GM19023 (cell line): ENCODE data around the gene PAX7.
"Not testable (repeated sequence)": the region's sequence is repeated elsewhere in the genome, so short reads cannot be mapped to it uniquely, and the experiment has no call there.

Experiments used
- ATAC-seq: cut with Tn5 transposase; IDR thresholded peaks from one replicate; pipeline ENCODE4 v1.9.1; 2021; ENCODE audit warnings: mild to moderate bottlenecking, moderate library complexity; ENCODE audit not compliant: unreplicated experiment

Gene PAX7

DNA sequence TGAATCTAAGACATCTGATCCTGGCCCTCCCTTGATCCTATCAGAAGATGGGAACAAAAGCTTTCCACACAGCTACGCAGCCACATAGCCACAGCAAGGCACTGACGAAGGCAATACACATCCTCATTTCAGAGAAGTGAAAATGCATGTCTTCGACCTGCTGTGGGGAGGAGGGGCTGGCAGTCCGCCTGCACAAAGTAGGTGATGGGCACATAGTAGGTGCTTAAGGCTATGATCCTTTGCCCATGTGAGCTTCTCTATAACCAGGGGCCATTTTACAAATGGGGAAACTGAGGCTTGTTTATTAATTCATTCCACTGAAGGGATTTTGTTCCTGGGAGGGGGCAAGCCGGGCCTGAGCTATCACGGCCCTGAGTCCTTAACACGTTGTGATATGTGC is 94.2 kb downstream of the PAX7 start:
- no peak for ATAC-seq

DNA sequence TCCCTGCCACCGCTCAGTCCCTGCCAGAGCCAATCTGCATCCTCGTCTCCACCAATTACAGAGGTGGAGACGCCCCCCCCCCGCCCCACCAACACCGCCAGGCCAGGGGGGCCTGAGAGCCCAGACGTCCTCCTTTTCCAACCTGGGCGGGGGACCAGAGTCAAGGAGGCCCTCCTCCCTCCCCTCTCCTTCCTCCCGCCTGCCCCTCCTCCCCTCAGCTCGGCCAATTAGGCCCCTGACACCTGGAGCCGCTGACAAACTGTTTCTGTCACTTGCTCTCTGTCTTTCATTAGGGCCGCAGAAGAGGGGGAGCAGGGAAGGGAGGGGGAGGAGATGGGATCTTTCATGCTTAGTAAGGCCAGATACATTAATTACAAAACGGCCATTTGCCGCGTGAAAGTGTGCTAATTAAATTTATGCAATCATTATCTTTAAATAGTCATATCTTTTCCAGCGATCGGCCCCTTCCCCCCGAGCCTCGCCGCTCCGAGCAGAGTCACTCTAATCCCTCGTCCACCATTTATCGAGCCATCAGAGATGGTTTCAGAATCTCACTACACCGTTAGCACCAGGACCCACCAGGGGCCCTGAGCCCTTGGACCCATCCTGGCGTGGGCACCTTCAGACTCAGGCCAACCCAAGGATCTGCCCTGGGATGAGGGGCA is 94.7 kb downstream of the PAX7 start:
- ATAC-seq = no peak

DNA sequence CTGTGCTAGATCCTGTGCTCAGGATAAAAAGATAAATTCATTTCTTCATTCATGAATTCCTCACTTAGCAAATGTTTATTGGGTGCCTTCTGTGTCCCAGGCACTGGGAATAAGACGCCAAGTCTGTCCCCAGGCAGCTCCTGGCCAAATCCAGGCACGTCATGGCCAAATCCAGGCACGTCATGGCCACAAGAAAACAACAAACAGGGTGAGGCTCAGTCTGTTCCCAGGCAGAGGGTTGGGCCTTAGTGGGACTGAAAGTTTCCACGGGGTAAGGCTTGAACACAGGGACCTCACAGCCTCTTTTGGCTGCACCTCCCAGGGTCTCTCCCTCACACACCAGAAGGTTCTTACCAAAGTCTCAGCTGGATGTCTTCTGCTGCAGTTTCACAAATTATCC is 95.7 kb downstream of the PAX7 start:
- ATAC-seq = no peak

DNA sequence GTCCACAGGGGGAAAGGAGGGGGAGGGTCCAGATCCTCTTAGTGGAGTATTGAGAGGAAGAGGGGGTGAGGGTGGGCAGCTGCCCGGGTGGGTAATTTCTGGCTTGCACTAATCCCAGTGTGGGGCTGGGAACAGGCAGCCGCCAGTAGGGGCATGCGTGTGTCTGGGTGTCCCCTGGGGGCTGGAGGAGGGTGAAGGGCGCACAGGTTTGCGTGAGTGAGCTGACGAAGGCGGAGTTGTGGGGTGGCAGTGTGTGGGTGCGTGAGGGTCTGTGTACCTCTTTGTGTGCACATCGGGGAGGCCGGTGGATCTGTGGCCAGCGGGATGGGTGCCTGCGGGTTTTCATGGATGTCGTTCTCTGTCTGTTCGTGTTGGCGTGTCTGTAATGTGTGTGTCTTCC is 97.3 kb downstream of the PAX7 start:
- no peak for ATAC-seq

DNA sequence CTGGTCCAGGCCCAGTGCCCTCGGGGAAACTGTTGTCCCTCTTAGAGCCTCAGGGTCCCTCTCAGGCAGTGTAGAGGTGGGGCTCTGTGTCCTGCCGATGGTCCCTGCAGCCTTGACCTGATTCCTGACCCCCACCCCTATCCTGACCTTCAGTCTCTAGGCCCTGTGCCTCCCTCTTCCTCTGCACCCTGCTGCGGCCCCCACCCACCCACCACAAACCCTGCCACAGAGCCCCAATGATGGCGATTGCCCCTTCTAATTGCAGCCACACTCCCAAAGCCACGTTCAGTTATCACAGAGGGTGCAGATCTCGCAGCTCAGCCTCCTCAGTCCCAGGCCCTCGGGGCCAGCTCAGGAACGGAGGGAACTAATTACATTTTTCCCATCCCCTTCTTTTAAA is 99.7 kb downstream of the PAX7 start:
- no peak for ATAC-seq

DNA sequence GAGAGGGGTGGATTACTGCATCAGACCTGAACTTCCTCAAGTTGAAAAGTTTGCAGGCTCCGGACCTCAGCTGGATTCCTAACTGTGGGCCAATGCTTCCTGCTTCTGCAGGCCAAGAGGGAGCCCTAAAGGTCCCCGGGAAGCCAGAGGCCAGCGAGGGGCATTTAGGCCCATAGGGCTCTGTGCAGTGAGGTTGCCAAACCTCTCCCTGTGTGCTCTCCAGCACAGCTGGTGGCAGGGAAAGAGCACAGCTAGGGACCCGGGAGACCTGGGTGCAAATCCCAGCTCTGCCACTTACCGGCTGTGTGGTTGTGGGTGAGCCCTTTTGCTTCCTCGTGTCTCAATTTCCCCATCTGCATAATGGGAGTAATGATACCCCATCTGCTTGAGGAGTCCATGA is 100.5 kb downstream of the PAX7 start:
- no peak for ATAC-seq

DNA sequence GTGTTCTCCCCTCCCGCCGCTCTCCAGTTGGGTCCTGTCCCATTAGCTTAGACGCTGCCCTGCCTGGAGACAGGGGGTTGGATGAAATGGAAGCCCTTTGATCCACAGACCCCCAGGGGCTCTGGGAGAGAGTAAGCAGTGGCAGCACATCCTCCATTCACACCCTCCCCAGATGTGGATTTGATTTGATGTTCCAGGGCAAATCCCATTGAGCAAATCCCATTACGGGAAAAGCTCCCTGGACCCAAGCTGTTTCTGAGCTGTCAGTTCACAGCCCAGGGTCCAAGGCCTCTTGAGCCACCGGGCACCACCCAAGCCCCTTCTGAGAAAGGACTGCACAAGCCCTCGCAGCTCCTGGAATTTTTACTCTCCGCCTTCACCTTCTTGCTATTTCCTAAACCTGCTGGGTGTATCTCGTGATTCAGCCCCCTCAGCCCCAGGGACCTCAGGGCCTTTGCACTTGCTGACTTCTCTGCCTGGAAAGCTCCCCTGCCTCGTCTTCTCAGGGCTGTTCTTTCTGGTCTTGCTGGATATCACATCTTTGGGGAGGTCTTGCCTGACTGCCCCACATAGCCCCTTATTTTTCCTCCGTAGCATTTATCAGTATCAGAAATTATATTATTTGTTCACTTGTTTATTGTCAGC is 101.1 kb downstream of the PAX7 start:
- no peak for ATAC-seq

DNA sequence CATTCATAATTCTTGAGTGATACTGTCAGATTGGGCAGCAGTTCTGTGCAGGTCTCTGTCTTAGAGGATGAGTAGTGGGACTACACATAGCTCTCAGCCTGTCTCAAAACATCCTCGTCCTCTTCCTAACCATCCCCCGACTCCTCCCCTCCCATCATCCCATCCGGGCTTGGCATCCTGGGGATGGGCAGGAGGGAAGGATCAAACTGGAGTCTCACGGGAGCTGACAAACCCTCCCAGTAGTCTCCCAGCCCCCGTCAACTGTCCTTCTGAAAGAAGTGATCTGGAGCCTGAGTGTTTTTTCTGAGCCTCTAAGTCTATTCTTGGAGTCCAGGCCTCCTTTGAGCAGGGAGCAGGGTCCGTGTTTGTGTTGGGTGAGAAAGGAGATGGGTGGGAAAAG is 102.0 kb downstream of the PAX7 start:
- no peak for ATAC-seq

DNA sequence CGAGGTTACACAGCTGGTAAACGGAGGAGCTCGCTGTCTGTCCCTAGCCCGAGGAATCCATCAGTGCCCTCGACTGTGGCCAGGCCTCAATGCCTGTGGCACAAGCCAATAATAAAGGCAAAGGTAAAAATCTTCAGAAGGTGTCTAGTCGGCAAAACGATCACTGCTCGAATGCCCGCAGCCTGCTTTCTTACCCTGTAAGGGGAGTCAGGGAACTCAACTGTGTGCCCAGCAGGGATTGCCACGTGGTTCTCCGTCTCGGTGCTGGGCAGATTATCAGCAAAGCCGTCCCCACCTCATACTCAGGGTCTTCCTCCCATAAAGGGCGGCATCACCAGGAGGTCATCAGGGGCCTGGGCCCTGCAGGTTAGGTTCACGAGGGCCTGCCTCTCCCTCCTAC is 103.4 kb downstream of the PAX7 start:
- no peak for ATAC-seq

DNA sequence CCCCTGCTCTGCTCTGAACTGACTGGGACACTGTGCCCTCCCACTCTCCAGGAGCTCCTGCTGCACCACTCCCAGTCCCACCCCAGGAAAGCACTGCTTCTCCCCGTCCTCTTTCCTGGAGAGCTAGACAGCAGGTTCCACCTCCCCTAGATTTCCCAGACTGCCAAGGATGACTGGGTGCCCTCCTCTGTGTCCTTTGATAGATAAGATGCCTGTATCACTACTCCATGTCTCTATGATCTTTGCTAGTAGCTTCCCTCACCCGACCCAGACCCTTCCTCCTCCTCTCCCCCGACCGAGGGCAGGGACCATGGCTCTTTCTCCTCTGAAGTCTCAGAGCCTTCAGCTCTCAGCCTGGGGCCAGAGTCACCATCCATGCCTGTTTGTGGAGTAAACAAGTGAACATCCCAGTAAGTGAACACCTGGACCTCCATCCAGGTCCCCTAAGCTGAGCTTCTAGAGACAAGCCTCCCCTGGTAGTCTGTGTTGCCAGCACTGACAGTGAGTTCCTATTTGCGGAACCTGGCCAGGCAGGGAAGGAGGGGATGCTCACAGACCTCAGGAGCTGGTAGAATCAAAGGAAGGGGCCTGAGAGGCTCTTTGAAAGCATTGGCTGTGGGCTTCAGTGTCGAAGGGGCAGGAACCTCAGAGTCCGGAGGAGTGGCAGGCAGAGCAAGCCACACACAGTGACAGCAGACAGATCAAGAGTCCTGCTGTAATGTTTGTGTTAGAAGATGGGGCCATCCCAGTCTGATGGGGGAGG is 104.0 kb downstream of the PAX7 start:
- no peak for ATAC-seq

DNA sequence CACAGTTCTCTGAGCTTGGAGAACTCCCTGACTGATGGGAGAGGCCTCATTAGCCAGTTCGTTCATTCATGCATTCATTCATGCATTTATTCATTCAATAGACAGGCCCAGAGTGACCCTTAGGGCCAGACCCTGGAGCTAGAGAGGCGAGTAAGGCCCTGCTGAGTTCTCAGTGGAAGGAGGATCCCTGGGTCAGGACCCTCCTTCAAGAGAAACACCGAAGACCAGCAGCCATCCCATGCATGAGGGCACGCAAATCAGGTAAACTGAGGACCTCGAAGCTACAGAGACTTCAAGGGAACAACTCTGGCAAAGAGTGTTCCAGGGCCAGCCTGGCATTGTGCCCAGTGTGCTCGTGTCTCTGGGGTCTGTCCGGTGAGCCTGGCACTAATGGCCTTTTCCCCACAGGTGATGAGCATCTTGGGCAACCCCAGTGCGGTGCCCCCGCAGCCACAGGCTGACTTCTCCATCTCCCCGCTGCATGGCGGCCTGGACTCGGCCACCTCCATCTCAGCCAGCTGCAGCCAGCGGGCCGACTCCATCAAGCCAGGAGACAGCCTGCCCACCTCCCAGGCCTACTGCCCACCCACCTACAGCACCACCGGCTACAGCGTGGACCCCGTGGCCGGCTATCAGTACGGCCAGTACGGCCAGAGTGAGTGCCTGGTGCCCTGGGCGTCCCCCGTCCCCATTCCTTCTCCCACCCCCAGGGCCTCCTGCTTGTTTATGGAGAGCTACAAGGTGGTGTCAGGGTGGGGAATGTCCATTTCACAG is 104.8 kb downstream of the PAX7 start:
- no peak for ATAC-seq

DNA sequence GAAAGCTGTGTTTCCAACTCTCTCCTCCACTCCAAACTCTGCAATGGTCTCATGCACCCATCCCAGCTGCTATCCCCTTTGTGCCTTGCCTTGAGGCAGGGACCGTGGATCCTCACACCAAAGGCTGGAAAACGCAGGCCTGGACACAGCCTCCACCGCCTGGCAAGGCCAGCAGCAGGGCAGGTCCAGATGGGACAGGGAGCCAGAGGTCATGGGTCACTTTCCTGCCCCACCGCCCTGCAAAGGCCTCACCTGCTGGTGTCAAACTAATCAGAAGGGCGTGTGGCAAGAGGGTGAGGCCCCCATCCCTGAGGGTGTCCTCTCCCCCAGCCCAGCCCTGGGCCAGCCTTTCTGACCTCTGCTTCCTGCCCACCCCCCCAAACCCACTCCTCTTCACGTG is 106.3 kb downstream of the PAX7 start:
- ATAC-seq = no peak

DNA sequence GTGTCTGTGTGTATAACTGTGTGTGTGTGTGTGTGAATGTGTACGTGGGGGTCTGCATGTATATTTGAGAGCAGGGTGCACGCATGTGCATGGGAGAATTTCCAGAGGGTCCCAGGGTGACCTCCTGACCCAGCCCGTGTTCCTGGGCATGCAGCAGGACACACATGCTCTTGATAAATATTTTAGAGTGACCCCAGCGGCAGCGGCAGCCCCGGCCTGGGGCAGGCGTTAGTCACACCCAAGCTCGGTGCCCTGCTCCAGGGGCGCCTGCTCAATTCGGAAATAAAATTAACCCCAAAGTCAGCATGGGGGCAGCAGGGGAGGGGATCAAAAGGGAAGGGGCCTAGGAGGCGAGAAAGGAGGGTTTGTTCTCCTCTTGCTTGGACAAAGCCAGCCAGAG is 107.5 kb downstream of the PAX7 start:
- no peak for ATAC-seq

DNA sequence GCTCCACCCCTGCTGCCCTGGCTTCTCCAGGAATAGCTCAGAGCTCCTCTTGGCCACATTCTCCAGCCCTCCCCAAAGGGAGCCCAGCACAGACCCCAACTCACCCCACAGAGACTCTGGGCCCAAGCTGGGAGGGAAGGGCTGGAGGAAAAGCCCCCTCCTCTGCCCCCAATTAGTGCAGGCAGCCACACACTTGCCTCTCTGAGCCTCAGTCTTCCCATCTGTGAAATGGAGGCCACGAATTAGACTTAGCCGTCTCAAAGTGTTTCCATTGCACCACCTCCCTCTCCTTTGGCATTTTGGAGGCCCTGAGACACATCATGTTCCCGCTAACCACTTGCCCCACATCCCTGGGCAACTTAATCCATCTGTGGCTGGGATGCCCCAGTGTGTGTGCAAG is 108.0 kb downstream of the PAX7 start:
- ATAC-seq = no peak

DNA sequence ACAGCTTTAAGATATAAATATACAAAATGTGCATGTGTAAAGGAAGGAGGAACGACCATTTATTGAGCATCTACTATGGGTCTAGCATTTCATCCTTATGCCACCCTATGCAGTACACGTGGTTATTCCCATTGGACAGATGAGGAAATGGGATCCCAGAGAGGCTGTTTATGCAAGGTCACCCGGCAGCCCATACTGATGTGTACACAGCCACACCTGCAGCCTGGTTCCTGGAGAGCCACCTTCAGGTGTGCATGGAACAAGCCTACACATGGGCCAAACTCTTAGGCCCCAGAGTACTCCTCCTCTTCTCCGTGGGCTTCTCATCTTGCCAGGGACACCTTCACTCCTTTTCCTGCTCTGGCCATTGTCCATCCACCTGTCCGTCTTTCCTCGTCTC is 108.8 kb downstream of the PAX7 start:
- no peak for ATAC-seq

DNA sequence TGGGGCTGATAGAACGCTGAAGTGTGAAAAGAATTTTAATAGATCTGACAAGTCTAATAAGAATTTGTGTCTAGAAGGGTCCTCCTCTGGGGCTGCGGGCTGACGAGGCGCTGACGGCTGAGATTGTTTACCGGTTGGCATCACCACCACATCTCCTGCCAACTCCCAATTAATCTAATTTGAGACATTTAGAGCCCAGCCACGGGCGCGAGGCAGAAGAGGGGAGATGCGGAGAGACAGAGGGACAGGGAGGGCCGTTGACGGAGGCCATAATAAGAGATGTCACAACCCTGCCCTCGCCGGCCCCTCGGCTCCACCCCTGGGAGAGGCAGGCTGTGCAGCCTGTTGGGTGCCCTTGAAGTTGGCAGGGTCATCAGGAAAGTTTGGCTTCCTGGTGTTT is 109.3 kb downstream of the PAX7 start:
- no peak for ATAC-seq

DNA sequence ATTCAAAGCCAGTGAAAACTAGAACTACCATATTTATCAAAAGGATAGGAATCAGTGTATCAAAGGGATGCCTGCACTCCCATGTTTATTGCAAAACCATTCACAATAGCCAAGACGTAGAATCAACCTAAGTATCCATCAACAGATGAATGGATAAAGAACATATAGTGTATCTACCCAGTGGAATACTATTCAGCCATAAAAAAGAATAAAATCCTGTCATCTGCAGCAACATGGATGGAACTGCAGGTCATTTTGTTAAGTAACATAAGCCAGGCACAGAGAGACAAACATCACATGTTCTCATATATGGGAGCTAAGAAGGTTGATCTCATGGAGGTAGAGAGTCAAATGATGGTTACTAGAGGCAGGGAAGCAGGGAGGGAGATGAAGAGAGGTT is 110.0 kb downstream of the PAX7 start:
- ATAC-seq = no peak

DNA sequence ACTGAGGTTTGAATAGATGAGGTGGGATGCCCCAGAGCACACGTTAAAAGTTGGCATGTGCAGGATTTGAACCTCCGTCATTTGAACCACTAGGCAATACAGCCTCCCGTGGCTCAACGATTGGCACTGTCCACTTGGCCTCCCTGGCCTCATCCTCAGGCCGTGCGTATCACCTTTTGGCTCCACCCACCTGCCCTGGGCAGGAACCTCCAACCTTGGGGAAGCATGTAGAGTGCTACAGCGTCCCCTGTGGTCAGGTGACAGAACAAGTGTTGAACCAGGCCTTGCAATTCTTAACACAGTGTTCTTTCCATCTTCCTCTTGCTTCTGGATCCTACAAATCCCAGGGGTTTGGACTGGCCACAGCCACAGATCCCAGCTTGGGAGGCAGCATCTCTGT is 112.6 kb downstream of the PAX7 start:
- no peak for ATAC-seq

DNA sequence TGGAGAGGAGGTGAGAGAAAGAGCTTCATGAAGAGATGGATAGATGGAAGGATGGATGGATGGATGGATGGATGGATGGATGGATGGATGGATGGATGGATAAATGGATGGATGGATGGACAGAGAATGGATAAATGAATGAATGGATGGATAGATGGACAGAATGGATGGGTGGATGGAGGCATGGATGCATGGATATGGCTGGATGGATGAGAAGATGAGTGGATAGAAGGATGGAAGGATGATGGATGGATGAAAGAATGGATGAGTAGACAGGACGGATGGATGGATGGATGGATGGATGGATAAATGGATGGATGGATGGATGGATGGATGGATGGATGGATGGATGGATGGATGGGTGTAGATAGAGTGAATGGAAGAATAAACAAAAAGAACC is 113.7 kb downstream of the PAX7 start:
- ATAC-seq = not testable (repeated sequence)

DNA sequence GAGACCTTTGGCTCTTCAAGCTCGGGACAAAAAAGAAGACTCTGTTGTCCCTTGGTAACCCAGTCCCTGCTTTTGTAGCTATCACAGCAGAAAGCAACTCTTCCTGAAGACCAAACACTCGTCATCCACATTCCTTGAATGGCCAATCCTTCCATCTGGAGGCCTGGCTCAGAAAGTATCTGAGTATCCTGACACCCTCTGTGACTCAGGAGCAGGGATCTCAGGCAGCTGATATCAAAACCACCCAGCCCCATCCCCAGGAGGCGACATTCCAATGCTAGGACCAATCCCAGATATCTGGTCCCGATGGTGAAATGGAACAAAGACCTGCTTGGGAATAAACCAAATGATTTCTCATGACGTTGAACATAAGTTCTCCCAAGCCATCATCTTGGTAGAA is 116.3 kb downstream of the PAX7 start:
- ATAC-seq = no peak

DNA sequence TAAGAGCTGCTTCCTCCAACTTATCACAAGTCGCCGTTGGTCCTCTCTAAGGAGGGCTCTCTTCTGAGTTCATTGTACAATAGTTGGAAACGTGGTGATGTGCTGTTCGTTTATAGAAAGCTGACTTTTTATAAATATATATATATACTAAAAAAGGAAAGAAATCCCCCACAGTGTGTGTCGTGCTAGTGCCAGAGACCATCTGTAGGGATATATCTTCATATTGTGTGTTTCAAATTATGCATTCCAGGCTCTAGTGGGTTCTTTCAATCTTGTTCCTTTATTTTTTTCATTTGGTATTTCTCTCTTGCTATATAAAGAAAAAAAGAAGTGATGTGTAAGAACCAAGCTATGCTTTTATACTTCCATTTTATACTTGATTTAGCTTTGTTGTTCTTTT is 117.0 kb downstream of the PAX7 start:
- no peak for ATAC-seq

DNA sequence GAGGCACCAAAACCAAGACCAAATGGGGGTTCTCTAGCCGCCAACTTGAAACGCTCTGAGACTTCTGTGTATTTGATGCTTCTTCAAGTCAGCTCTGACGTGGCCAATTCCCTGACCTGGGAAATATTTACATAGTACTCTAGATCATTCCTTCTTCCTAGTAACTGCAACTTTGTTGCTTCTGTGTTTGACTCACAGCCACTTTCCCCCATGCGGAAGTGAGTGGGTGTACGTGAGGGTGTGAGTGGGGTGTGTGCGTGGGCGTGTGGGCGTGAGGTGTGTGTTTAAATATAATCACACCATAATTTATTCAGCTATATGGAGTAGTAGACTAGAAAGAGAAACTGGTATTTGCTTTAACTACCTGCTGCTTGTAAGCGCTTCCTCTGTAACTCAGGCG is 117.8 kb downstream of the PAX7 start:
- ATAC-seq = no peak
